Trophoblast cell (in vitro differentiated cells and primary cell): Measurements from ENCODE around the gene ANKRD28.

Source experiments
- DNase-seq, 2 donors: peaks; one replicate each; pipeline ENCODE4 v3.0.0-alpha.2; 2016
- H2AFZ ChIP-seq: 2 replicates; pipeline ENCODE4 v1.6.1; 2013; ENCODE audit warnings: low read length, moderate library complexity, mild to moderate bottlenecking; ENCODE audit not compliant: insufficient read depth, poor library complexity
- H2AK5ac ChIP-seq: 2 replicates; pipeline ENCODE4 v1.6.1; 2013; ENCODE audit warnings: mild to moderate bottlenecking, low read length
- H2BK120ac ChIP-seq: 2 replicates; pipeline ENCODE4 v1.6.1; 2013; ENCODE audit warnings: low read length, mild to moderate bottlenecking, moderate library complexity; ENCODE audit not compliant: insufficient read depth, poor library complexity
- H2BK12ac ChIP-seq: 2 replicates; pipeline ENCODE4 v1.6.1; 2013; ENCODE audit warnings: mild to moderate bottlenecking, low read length, moderate library complexity
- H2BK5ac ChIP-seq: 2 replicates; pipeline ENCODE4 v1.6.1; 2013; ENCODE audit warnings: low read length, low read depth, moderate library complexity, mild to moderate bottlenecking; ENCODE audit not compliant: poor library complexity
- H3K14ac ChIP-seq: 2 replicates; pipeline ENCODE4 v1.6.1; 2013; ENCODE audit warnings: mild to moderate bottlenecking, low read length
- H3K18ac ChIP-seq: 2 replicates; pipeline ENCODE4 v1.6.1; 2013; ENCODE audit warnings: mild to moderate bottlenecking, low read length
- H3K23ac ChIP-seq: 2 replicates; pipeline ENCODE4 v1.6.1; 2013; ENCODE audit warnings: low read length
- H3K27ac ChIP-seq: 2 replicates; pipeline ENCODE4 v1.5.1; 2013; ENCODE audit warnings: low read depth, mild to moderate bottlenecking, inconsistent platforms, low read length, moderate library complexity
- H3K27me3 ChIP-seq: 2 replicates; pipeline ENCODE4 v1.6.1; 2013; ENCODE audit warnings: inconsistent platforms, mild to moderate bottlenecking, low read length, moderate library complexity; ENCODE audit not compliant: insufficient read depth
- H3K36me3 ChIP-seq, 2 experiments: 1 replicate in 1 of 2; 2 replicates in 1 of 2; pipeline ENCODE4 v1.6.1; 2013; ENCODE audit warnings: low read length in 2 of 2, mild to moderate bottlenecking in 2 of 2, moderate library complexity in 1 of 2; ENCODE audit not compliant: insufficient read depth in 2 of 2, control insufficient read depth in 1 of 2
- H3K4ac ChIP-seq: 2 replicates; pipeline ENCODE4 v1.6.1; 2013; ENCODE audit warnings: low read depth, mild to moderate bottlenecking, low read length, moderate library complexity
- H3K4me1 ChIP-seq, 2 experiments: 1 replicate in 1 of 2; 2 replicates in 1 of 2; pipeline ENCODE4 v1.6.1; 2013; ENCODE audit warnings: low read length in 2 of 2, mild to moderate bottlenecking in 2 of 2, moderate library complexity in 1 of 2; ENCODE audit not compliant: insufficient read depth in 2 of 2, control insufficient read depth in 1 of 2
- H3K4me2 ChIP-seq: 2 replicates; pipeline ENCODE4 v1.6.1; 2013; ENCODE audit warnings: inconsistent platforms, mild to moderate bottlenecking, low read length, moderate library complexity
- H3K4me3 ChIP-seq: 2 replicates; pipeline ENCODE4 v1.5.1; 2013; ENCODE audit warnings: mild to moderate bottlenecking, low read depth, low read length, inconsistent platforms
- H3K79me1 ChIP-seq: one replicate; pipeline ENCODE4 v1.6.1; 2013; ENCODE audit warnings: low read length
- H3K79me2 ChIP-seq: 2 replicates; pipeline ENCODE4 v1.6.1; 2013; ENCODE audit warnings: low read length, mild to moderate bottlenecking; ENCODE audit not compliant: control insufficient read depth, insufficient read depth, poor library complexity
- H3K9ac ChIP-seq: 2 replicates; pipeline ENCODE4 v1.6.1; 2013; ENCODE audit warnings: mild to moderate bottlenecking, low read length
- H3K9me3 ChIP-seq: 2 replicates; pipeline ENCODE4 v1.6.1; 2013; ENCODE audit warnings: low read depth, mild to moderate bottlenecking, control low read depth, inconsistent platforms, low read length; ENCODE audit not compliant: insufficient read depth
- H4K12ac ChIP-seq: 2 replicates; pipeline ENCODE4 v1.6.1; 2013; ENCODE audit warnings: low read depth, mild to moderate bottlenecking, low read length, moderate library complexity
- H4K8ac ChIP-seq: 2 replicates; pipeline ENCODE4 v1.6.1; 2013; ENCODE audit warnings: low read depth, mild to moderate bottlenecking, low read length, moderate library complexity
- H4K91ac ChIP-seq: one replicate; pipeline ENCODE4 v1.6.1; 2013; ENCODE audit warnings: low read depth, mild to moderate bottlenecking, low read length, moderate library complexity
- WGBS: extraction: QIAGEN DNeasy Blood & Tissue Kit; methylation state at CpG from one replicate; pipeline ENCODE4 v1.1.7; 2013; ENCODE audit warnings: missing lambda C conversion rate; ENCODE audit not compliant: insufficient read length, insufficient coverage; ENCODE audit errors: extremely low coverage; 5-methylcytosine and 5-hydroxymethylcytosine counted together

ANKRD28 gene

DNA sequence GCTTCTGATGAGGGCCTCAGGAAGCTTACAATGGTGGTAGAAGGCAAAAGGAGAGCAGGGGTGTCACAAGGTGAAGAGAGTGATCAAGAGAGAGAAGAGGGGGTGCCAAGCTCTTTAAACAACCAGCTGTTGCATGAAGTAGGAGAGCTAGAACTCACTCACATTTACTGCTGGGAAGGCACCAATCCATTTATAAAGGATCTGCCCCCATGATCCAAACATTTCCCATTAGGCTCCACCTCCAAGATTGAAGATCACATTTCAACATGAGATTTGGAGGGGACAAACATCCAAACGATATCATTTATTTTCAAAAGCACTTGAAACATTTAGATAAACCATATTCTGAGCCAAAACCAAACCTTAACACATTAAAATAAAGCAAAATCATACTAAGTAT is 26.3 kb downstream of the ANKRD28 start:
- Histone ChIP-seq H3K23ac (no peak overlapping the region), H3K9me3 (no peaks in the 10 kb centered on the region), H3K4ac (no peak overlapping the region), H4K91ac (no peak overlapping the region), H2BK12ac (no peak overlapping the region), H4K12ac (no peak overlapping the region), H2BK5ac (no peak overlapping the region), H2BK120ac (no peak overlapping the region), H3K14ac (no peak overlapping the region), H3K36me3 (no peaks in the 10 kb centered on the region), H3K4me1 (no peaks in the 10 kb centered on the region), H2AFZ (no peak overlapping the region), H3K27ac (no peak overlapping the region), H3K18ac (no peak overlapping the region), H3K9ac (no peak overlapping the region), H2AK5ac (no peak overlapping the region), H3K79me1 (no peaks in the 10 kb centered on the region), H4K8ac (no peak overlapping the region), H3K27me3 (no peaks in the 10 kb centered on the region), H3K4me2 (no peak overlapping the region), H3K79me2 (no peaks in the 10 kb centered on the region), H3K4me3 (no peak overlapping the region)
- DNase-seq = peak; percentile 7 to 50
- no CpG with 5 or more reads among the region's 1 CpG for WGBS

DNA sequence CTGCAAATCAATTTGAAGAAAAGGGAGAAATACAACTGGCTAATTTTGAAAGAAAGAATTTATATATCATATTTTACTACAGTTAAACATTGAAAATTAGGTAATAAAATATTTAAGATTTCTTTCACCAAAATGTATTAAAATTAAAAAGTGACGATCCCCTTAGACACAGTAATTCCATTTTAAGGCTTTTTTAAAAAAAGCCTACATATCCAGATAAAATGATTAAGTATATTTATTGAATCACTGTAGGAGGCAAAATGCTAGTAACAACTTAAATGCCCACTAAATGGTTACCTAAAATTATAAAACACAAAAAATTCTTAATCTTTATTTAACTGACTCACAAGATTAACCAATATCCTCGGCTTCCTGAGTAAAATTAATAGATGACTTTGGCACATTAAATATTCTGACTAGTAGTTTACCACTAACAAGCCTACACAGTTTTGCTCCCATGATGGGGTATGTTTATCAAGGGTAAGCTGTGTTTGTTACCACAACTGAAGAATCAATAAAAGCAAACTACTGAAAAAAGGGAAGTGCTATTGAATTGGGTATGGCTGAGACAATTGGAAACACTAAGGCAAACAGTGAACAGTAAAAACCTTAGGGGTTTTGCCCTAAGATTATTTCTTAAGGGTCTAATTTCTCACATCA is 28.4 kb downstream of the ANKRD28 start:
- Histone ChIP-seq H4K8ac (no peak overlapping the region), H3K4me3 (no peak overlapping the region), H2BK120ac (no peak overlapping the region), H2AFZ (no peak overlapping the region), H3K27ac (no peak overlapping the region), H3K4me2 (no peak overlapping the region), H3K79me1 (no peaks in the 10 kb centered on the region), H2BK5ac (no peak overlapping the region), H3K9me3 (no peaks in the 10 kb centered on the region), H3K36me3 (no peaks in the 10 kb centered on the region), H3K23ac (no peak overlapping the region), H3K79me2 (no peaks in the 10 kb centered on the region), H3K4me1 (no peaks in the 10 kb centered on the region), H4K91ac (no peak overlapping the region), H3K18ac (no peak overlapping the region), H2AK5ac (no peak overlapping the region), H3K27me3 (no peaks in the 10 kb centered on the region), H3K14ac (no peak overlapping the region), H3K9ac (no peak overlapping the region), H4K12ac (no peak overlapping the region), H2BK12ac (no peak overlapping the region), H3K4ac (no peak overlapping the region)
- no peak for DNase-seq
- whole genome bisulfite sequencing = no CpG with 5 or more reads among the region's 2 CpGs

DNA sequence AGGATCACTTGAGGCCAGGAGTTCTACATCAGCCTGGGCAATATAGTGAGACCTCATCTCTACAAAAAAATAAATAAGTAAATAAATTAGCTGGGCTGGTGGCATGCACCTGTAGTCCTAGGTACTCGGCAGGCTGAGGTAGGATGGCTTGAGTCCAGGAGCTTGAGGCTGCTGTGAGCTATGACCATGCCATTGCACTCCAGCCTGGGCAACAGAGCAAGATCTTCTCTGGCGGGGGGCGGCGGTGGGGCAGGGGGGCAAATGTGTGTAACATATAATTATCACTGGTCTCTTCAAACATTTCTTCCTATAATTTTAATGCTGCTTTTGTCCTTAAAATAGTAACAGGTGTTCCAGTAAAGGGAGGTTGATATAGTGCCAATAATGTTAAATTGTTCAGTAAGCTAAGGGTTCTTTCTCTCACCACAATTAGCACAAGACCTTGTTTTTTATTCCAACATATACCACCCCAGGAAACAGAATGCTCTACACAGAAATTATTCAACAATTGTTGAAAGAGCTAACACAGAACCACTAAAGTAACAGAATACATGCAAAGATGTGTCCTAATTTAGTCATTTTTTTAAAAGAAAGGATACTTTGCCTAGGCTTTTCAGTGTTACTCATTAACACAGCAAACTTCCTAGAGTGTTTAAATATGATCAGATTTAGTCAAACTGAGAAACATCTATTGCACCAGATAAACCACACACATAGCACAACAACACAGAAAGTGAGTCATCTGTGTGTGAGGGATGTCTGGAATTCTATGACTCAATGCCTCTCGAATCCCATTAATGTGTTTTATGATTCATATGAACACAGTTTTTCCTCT is 29.1 kb downstream of the ANKRD28 start:
- Histone ChIP-seq H3K36me3 (no peaks in the 10 kb centered on the region), H4K91ac (peak overlapping the region; percentile 14), H3K9me3 (no peaks in the 10 kb centered on the region), H3K18ac (no peak overlapping the region), H3K27me3 (no peaks in the 10 kb centered on the region), H2AK5ac (peak overlapping the region; percentile 62), H2BK5ac (peak overlapping the region; percentile 21), H3K4me2 (no peak overlapping the region), H3K79me1 (no peaks in the 10 kb centered on the region), H3K27ac (no peak overlapping the region), H2BK12ac (peak overlapping the region; percentile 58), H3K14ac (no peak overlapping the region), H3K9ac (no peak overlapping the region), H3K4ac (peak overlapping the region; percentile 62), H4K8ac (no peak overlapping the region), H3K79me2 (no peaks in the 10 kb centered on the region), H3K4me3 (no peak overlapping the region), H3K23ac (no peak overlapping the region), H3K4me1 (no peaks in the 10 kb centered on the region), H2AFZ (no peak overlapping the region), H2BK120ac (peak overlapping the region; percentile 66), H4K12ac (no peak overlapping the region)
- peak; percentile 69 to 95 for DNase-seq
- no CpG with 5 or more reads among the region's 5 CpGs for WGBS

DNA sequence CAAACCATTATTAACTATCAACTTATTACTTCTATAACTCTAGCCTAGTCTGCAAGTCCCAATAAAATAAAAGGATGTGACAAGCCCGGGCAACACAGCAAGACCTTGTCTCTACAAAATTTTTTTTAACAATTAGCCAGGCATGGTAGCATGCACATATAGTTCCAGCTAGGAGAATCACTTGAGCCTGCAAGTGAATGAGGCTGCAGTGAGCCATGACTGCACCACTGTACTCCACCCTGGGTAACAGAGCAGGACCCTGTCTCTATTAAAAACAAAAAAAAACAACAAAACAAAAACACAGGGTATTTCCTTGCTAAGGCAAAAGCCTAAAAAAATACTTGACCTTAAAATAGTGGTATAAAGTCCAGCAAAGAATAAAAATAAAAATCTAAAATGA is 31.4 kb downstream of the ANKRD28 start:
- no peak for DNase-seq
- no peak overlapping the region for H4K12ac ChIP-seq
- no peak overlapping the region for H4K91ac ChIP-seq
- no peak overlapping the region for H3K4ac ChIP-seq
- no peak overlapping the region for H3K9ac ChIP-seq
- H2AK5ac ChIP-seq = no peak overlapping the region
- H3K14ac ChIP-seq = no peak overlapping the region
- no peak overlapping the region for H2AFZ ChIP-seq
- H3K79me2 ChIP-seq = no peaks in the 10 kb centered on the region
- no peaks in the 10 kb centered on the region for H3K36me3 ChIP-seq
- H3K23ac ChIP-seq = no peak overlapping the region
- no CpG with 5 or more reads among the region's 1 CpG for WGBS
- no peak overlapping the region for H2BK120ac ChIP-seq
- no peak overlapping the region for H3K27ac ChIP-seq
- no peak overlapping the region for H4K8ac ChIP-seq
- no peaks in the 10 kb centered on the region for H3K79me1 ChIP-seq
- no peak overlapping the region for H3K4me3 ChIP-seq
- H3K18ac ChIP-seq = no peak overlapping the region
- no peaks in the 10 kb centered on the region for H3K4me1 ChIP-seq
- no peaks in the 10 kb centered on the region for H3K27me3 ChIP-seq
- no peaks in the 10 kb centered on the region for H3K9me3 ChIP-seq
- H3K4me2 ChIP-seq = no peak overlapping the region
- no peak overlapping the region for H2BK5ac ChIP-seq
- no peak overlapping the region for H2BK12ac ChIP-seq
